ENCODE data around the gene KLHDC3. TPM values are rescaled to one million over a fixed set of nuclear protein-coding genes. Genes with fewer than 3 reads are reported as not detected.

The KLHDC3 gene
- total RNA-seq, 1 donor from 2014 or later: 154 TPM

DNA sequence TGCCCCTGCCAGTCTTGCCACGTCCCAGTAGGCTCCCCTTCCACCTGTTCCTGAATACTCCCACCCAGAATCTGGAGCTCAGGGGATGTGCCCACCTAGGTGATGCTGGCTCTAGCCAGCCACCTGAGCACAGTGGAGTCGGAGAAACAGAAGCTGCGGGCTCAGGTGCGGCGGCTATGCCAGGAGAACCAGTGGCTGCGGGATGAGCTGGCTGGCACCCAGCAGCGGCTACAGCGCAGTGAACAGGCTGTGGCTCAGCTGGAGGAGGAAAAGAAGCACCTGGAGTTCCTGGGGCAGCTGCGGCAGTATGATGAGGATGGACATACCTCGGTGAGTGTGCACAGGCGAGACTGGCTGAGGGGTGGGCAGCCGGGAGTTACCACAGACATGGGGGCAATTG lies 48.8 kb downstream of the KLHDC3 start:
- H3K4me3 Mint-ChIP-seq (ENCODE audit: unreplicated experiment): no peak overlapping the region
- H3K27me3 Mint-ChIP-seq (ENCODE audit: unreplicated experiment): peaks cover 5% of the 10 kb centered on the region
- no peak for DNase-seq (ENCODE audit: low spot score)
- TF ChIP-seq, protein P1, sequence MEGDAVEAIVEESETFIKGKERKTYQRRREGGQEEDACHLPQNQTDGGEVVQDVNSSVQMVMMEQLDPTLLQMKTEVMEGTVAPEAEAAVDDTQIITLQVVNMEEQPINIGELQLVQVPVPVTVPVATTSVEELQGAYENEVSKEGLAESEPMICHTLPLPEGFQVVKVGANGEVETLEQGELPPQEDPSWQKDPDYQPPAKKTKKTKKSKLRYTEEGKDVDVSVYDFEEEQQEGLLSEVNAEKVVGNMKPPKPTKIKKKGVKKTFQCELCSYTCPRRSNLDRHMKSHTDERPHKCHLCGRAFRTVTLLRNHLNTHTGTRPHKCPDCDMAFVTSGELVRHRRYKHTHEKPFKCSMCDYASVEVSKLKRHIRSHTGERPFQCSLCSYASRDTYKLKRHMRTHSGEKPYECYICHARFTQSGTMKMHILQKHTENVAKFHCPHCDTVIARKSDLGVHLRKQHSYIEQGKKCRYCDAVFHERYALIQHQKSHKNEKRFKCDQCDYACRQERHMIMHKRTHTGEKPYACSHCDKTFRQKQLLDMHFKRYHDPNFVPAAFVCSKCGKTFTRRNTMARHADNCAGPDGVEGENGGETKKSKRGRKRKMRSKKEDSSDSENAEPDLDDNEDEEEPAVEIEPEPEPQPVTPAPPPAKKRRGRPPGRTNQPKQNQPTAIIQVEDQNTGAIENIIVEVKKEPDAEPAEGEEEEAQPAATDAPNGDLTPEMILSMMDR (IDR thresholded peaks at IDR 0.05; ENCODE audit: unreplicated experiment): no peak
- peaks cover 37% of the 10 kb centered on the region for H3K36me3 Mint-ChIP-seq (ENCODE audit: low read depth, unreplicated experiment)
- peaks cover 29% of the 10 kb centered on the region for H3K4me1 Mint-ChIP-seq (ENCODE audit: unreplicated experiment)
- no peaks in the 10 kb centered on the region for H3K9me3 Mint-ChIP-seq (ENCODE audit: unreplicated experiment)
- H3K27ac Mint-ChIP-seq (ENCODE audit: unreplicated experiment): no peak overlapping the region

DNA sequence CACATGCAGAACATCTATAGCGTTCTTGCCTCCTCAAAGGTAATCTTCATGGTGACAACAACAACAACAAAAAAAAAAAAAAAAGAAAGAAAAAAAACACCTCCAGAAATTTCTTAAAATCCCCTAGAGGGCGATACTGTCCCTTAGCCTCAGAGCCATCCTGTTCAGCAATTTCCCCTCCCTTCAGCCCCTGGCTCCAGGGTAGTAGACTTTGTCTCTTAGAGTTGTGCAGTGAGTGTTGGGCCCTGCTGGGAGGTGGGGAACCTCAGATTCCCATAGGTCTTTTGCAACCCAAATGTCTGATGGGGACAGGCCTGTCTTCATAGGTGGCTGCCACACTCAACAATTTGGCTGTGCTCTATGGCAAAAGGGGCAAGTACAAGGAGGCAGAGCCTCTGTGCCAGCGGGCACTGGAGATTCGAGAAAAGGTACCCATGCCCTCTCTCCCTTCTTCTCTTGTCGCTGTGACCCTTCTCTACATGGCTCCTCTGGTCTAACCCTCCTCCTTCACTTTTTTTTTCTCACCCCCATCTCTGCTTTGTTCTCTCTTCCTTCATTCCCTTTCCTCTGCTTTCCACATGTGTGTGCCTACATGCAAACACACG lies 56.1 kb downstream of the KLHDC3 start:
- Mint-ChIP-seq H3K9me3 (ENCODE audit: unreplicated experiment) (no peaks in the 10 kb centered on the region), H3K27ac (ENCODE audit: unreplicated experiment) (peak overlapping the region; percentile 67), H3K36me3 (ENCODE audit: low read depth, unreplicated experiment) (peaks cover 37% of the 10 kb centered on the region), H3K4me1 (ENCODE audit: unreplicated experiment) (peaks cover 33% of the 10 kb centered on the region), H3K4me3 (ENCODE audit: unreplicated experiment) (no peak overlapping the region), H3K27me3 (ENCODE audit: unreplicated experiment) (peaks cover 8% of the 10 kb centered on the region)
- DNase-seq (ENCODE audit: low spot score): no peak
- TF ChIP-seq, protein P1 (IDR thresholded peaks at IDR 0.05; ENCODE audit: unreplicated experiment): peak; percentile 48

Other genes with a start within 250 kb of the KLHDC3 start
- gene BICRAL, start 232.2 kb upstream of the KLHDC3 start, total RNA-seq (ENCODE audit: unreplicated experiment): 9.2 TPM
- gene RPL7L1, start 134.6 kb upstream of the KLHDC3 start, total RNA-seq (ENCODE audit: unreplicated experiment): 58.1 TPM
- not detected for gene PTCRA, start 98.2 kb upstream of the KLHDC3 start, total RNA-seq (ENCODE audit: unreplicated experiment)
- 106 TPM for gene CNPY3, start 84.8 kb upstream of the KLHDC3 start, total RNA-seq (ENCODE audit: unreplicated experiment)
- 0.59 TPM for gene GNMT, start 53.5 kb upstream of the KLHDC3 start, total RNA-seq (ENCODE audit: unreplicated experiment)
- gene PEX6, start 35.1 kb upstream of the KLHDC3 start, total RNA-seq (ENCODE audit: unreplicated experiment): 26.1 TPM
- 58.0 TPM for gene PPP2R5D, start 29.7 kb upstream of the KLHDC3 start, total RNA-seq (ENCODE audit: unreplicated experiment)
- 61.0 TPM for gene MEA1, start 303 bp upstream of the KLHDC3 start, total RNA-seq (ENCODE audit: unreplicated experiment)
- 82.1 TPM for gene RRP36, start 7.4 kb downstream of the KLHDC3 start, total RNA-seq (ENCODE audit: unreplicated experiment)
- 42.2 TPM for gene CUL7, start 39.6 kb downstream of the KLHDC3 start, total RNA-seq (ENCODE audit: unreplicated experiment)
- 39.7 TPM for gene MRPL2, start 45.2 kb downstream of the KLHDC3 start, total RNA-seq (ENCODE audit: unreplicated experiment)
- 41.4 TPM for gene KLC4, start 45.4 kb downstream of the KLHDC3 start, total RNA-seq (ENCODE audit: unreplicated experiment)
- 208 TPM for gene PTK7, start 62.1 kb downstream of the KLHDC3 start, total RNA-seq (ENCODE audit: unreplicated experiment)
- 31.3 TPM for gene SRF, start 157.0 kb downstream of the KLHDC3 start, total RNA-seq (ENCODE audit: unreplicated experiment)
- gene CUL9, start 167.9 kb downstream of the KLHDC3 start, total RNA-seq (ENCODE audit: unreplicated experiment): 55.4 TPM
- 4.5 TPM for gene DNPH1, start 215.2 kb downstream of the KLHDC3 start, total RNA-seq (ENCODE audit: unreplicated experiment)
- 1.0 TPM for gene TTBK1, start 229.2 kb downstream of the KLHDC3 start, total RNA-seq (ENCODE audit: unreplicated experiment)